Activated CD4-positive, alpha-beta T cell treated with anti-CD3 and anti-CD28 coated beads, Interleukin-2, amount 10 ng/mL, durations not matched to agents 7 days and 5 days (primary cell): Measurements from ENCODE around the gene LAMB4. TPM values are rescaled to one million over a fixed set of nuclear protein-coding genes. Genes with fewer than 3 reads are reported as not detected.

Source experiments
- CTCF ChIA-PET: fragments of 350-600 bp; sonication (Branson Sonifier 250); formaldehyde crosslinking; loops from one replicate; lab custom pipeline; 2021; ENCODE audit warnings: antibody characterized with exemption; lab: Charles Lee
- POLR2A ChIA-PET: fragments of 350-600 bp; sonication (Branson Sonifier 250); formaldehyde crosslinking; loops from one replicate; lab custom pipeline; 2021; ENCODE audit warnings: antibody characterized with exemption; lab: Charles Lee
- DNase-seq: peaks from one replicate; pipeline ENCODE4 v3.0.0-alpha.2; 2020
- H3K27ac Mint-ChIP-seq: one replicate; pipeline ENCODE4 v1.8.0; 2021; ENCODE audit warnings: mild to moderate bottlenecking, moderate library complexity, mixed read lengths
- H3K27me3 Mint-ChIP-seq: one replicate; pipeline ENCODE4 v1.8.0; 2021; ENCODE audit warnings: mixed read lengths
- H3K36me3 Mint-ChIP-seq: one replicate; pipeline ENCODE4 v1.8.0; 2021; ENCODE audit warnings: low read depth, mixed read lengths
- H3K4me1 Mint-ChIP-seq: one replicate; pipeline ENCODE4 v1.8.0; 2021; ENCODE audit warnings: mixed read lengths
- H3K4me3 Mint-ChIP-seq: one replicate; pipeline ENCODE4 v1.8.0; 2021; ENCODE audit warnings: mild to moderate bottlenecking, moderate library complexity, mixed read lengths
- H3K9me3 Mint-ChIP-seq: one replicate; pipeline ENCODE4 v1.8.0; 2021; ENCODE audit warnings: mixed read lengths
- total RNA-seq, 2 experiments: library from RNA; stranded (reverse); gene quantifications; one replicate each; pipeline ENCODE4 v1.2.3, GENCODE V29; 2021

The LAMB4 gene
- total RNA-seq, 2 experiments from 2014 or later, result not detected

DNA sequence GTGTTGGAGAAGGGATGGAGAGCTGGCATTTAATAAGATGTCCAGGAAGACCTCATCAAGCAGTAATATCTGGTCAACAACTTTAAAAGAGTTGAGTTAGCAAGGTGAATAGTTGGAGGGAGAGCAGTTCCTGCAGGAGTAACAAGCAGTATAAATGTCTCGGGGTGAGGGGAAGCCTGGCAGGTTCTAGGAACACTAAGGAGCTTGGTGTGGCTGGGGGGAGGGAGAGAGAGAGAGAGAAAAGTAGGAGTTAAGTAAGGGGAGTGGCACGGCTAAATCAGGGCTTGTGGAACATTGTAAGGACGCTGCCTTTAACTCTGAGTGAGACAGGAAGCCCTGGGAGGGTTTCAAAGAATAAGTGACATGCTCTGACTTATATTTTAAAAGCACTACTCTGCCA lies 22.0 kb upstream of the LAMB4 start:
- H3K27ac Mint-ChIP-seq, result no peak overlapping the region
- ChIA-PET CTCF (no interaction called here), POLR2A (no interaction called here)
- no peaks in the 10 kb centered on the region for H3K36me3 Mint-ChIP-seq
- H3K4me1 Mint-ChIP-seq, result peaks cover 2% of the 10 kb centered on the region
- DNase-seq, result no peak
- H3K27me3 Mint-ChIP-seq, result peaks cover 21% of the 10 kb centered on the region
- no peaks in the 10 kb centered on the region for H3K9me3 Mint-ChIP-seq
- H3K4me3 Mint-ChIP-seq, result no peak overlapping the region

DNA sequence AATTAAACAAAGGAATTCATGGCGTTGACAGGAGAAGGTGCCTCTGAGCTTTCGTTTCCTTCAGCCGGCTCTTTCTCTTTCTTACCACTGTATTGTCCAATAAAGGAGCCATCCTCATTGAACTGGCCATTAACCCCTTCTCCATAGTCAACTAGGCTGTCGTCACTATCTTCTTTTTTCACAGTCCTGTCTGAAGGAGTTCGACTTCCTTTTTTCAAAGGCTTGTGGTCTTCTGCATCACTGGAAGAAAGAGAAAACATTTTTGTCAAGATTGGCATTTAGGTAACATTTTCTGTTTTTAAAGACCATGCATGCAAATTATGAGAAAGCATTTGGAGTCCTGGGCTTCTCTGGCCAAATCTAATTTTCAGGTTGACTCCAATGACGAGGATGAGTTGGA lies 19.7 kb upstream of the LAMB4 start:
- ChIA-PET CTCF (no interaction called here), POLR2A (no interaction called here)
- H3K27me3 Mint-ChIP-seq, result peaks cover 18% of the 10 kb centered on the region
- no peaks in the 10 kb centered on the region for H3K36me3 Mint-ChIP-seq
- H3K27ac Mint-ChIP-seq, result no peak overlapping the region
- no peak overlapping the region for H3K4me3 Mint-ChIP-seq
- DNase-seq, result no peak
- no peaks in the 10 kb centered on the region for H3K9me3 Mint-ChIP-seq
- H3K4me1 Mint-ChIP-seq, result peaks cover 2% of the 10 kb centered on the region

DNA sequence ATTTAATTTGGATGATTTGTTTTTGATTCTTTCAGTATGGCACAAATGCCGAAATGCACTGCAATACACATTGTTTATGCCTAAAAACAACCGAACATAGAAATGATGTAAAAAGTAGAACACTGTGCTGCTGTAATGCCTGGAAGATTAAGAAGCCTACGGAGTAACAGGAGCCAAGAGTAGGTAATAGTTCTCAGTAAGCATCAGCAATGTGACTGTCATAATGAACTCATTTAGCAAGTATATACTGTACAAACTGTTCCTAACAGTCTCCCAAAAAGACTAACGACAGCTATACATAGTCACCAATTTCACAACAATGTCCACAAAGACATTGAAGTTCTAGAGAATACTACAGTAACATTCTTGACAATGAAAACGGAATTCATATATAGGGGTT lies 19.0 kb upstream of the LAMB4 start:
- ChIA-PET POLR2A (no interaction called here), CTCF (no interaction called here)
- Mint-ChIP-seq H3K36me3 (no peaks in the 10 kb centered on the region), H3K9me3 (no peaks in the 10 kb centered on the region), H3K4me1 (peaks cover 2% of the 10 kb centered on the region), H3K27me3 (peaks cover 16% of the 10 kb centered on the region), H3K4me3 (no peak overlapping the region), H3K27ac (no peak overlapping the region)
- no peak for DNase-seq

DNA sequence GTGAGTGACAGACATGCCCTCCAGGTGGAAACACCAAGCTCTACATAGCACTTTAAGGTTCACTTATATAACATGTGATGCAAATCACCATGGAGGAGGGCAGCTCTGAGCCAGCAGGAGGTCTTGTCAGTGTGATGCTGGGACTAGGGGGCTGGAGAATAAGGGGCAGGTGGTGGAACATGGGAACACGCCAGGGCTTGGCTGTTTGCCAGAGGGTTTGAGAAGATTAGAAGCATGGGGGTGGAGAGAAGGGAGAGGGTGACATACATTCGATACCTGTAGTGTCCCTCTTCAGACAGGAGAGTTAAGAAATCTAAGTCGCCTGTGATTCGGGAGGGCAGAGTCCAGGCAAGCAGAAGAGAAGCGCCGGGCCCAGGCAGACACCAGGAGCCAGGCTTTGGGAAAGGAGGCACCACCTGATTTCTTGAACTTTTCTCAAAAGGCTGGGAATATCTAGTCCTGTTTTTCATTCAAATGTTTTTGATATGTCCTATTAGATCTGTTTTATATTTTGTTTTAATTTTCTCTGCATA lies 16.9 kb upstream of the LAMB4 start:
- CTCF ChIA-PET, result interaction anchor here (1.9 kb wide), 1 partner anchor 15 kb away, joined by 10 read pairs; the partner anchor contains the start of gene LAMB4
- peaks cover 25% of the 10 kb centered on the region for H3K27me3 Mint-ChIP-seq
- peaks cover 2% of the 10 kb centered on the region for H3K4me1 Mint-ChIP-seq
- no peaks in the 10 kb centered on the region for H3K9me3 Mint-ChIP-seq
- POLR2A ChIA-PET, result no interaction called here
- no peak overlapping the region for H3K27ac Mint-ChIP-seq
- no peak overlapping the region for H3K4me3 Mint-ChIP-seq
- no peak for DNase-seq
- no peaks in the 10 kb centered on the region for H3K36me3 Mint-ChIP-seq

DNA sequence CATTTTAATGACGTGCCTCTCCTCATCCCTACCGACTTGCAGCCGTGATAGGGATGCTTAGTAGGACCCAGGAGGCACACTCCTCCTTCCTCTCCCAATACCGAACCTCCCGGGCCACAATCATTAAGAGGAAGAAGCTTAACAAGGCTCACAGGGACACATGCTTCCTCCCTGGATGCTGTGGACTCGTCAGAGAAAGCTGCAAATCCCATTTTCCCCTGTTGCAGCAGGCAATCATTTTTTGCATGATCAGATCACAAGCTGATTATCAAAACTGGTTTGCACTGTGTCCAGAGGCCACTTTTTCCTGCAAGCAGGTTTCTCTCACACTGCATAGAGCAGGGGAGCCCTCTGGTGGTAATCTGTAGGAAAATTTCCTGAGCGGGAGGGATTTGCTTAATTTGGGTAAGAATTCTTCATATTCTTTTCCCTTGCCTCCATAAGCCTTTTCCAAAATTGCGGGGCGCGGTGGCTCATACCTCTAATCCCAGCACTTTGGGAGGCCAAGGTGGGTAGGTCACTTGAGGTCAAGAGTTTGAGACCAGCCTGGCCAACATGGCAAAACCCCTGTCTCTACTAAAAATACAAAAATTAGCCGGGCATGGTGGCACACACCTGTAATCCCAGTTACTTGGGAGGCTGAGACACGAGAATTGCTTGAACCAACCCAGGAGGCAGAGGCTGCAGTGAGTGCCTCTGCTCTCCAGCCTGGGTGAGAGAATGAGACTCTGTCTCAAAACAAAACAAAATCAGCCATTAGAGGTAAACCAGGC lies 16.1 kb upstream of the LAMB4 start:
- Mint-ChIP-seq H3K9me3 (no peaks in the 10 kb centered on the region), H3K4me3 (no peak overlapping the region), H3K27me3 (peaks cover 22% of the 10 kb centered on the region), H3K27ac (no peak overlapping the region), H3K4me1 (peaks cover 2% of the 10 kb centered on the region), H3K36me3 (no peaks in the 10 kb centered on the region)
- POLR2A ChIA-PET, result interaction anchor here (0.6 kb wide), 1 partner anchor 15 kb away, joined by 3 read pairs; no protein-coding TSS in a partner anchor
- DNase-seq, result peak; percentile 70
- CTCF ChIA-PET, result interaction anchor here (0.9 to 1.9 kb wide), 3 partner anchors 11 to 32 kb away, joined by 3 to 10 read pairs (median 8); partner anchors contain the start of gene LAMB4

DNA sequence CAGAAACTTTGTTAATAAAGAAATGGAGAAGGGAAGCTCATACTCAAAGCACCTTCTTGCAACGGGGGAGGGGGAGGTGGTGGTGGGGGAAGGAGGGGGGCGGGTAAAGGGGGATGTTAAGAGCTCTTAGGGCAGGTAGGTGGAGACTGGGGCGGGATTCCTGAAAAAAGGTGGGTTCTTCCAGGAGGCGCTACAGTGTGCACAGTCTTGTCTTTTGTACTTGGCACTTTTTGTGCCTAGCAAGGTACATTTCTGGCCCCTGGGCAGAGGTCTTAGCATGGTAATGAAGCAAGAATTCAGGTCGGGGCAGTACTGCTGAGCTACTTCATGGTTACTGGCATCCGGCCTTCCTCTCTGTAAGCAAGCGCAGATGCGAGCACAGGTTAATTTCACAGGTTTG lies 15.2 kb upstream of the LAMB4 start:
- H3K36me3 Mint-ChIP-seq, result no peaks in the 10 kb centered on the region
- POLR2A ChIA-PET, result no interaction called here
- H3K4me1 Mint-ChIP-seq, result peaks cover 2% of the 10 kb centered on the region
- CTCF ChIA-PET, result interaction anchor here (0.9 to 1.9 kb wide), 3 partner anchors 10 to 32 kb away, joined by 3 to 10 read pairs (median 8); partner anchors contain the start of gene LAMB4
- no peak for DNase-seq
- peaks cover 26% of the 10 kb centered on the region for H3K27me3 Mint-ChIP-seq
- H3K4me3 Mint-ChIP-seq, result no peak overlapping the region
- no peaks in the 10 kb centered on the region for H3K9me3 Mint-ChIP-seq
- no peak overlapping the region for H3K27ac Mint-ChIP-seq

DNA sequence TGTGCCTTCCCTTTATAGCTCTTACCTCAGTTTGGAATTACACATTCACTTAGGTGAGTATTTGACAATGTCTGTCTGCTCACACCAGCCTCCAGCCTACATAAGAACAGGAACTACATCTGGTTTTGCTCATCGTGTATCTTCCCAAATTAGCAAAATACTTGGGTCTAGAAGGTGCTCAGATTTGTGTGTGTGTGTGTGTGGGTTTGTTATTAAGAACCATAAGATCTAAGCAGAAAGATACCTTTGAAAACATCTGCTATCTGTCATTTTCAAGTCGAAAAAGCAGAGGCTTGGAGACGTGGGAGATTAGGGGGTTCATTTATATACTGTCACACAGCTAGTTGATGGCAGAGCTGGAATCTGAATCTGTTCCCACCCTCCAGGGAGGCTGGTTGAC lies 14.8 kb upstream of the LAMB4 start:
- Mint-ChIP-seq H3K4me1 (peaks cover 2% of the 10 kb centered on the region), H3K9me3 (no peaks in the 10 kb centered on the region), H3K4me3 (no peak overlapping the region), H3K36me3 (no peaks in the 10 kb centered on the region), H3K27ac (no peak overlapping the region), H3K27me3 (peaks cover 29% of the 10 kb centered on the region)
- no peak for DNase-seq
- ChIA-PET POLR2A (no interaction called here), CTCF (interaction anchor here (1.1 to 1.9 kb wide), 2 partner anchors 9 to 13 kb away, joined by 8 to 10 read pairs; partner anchors contain the start of gene LAMB4)

DNA sequence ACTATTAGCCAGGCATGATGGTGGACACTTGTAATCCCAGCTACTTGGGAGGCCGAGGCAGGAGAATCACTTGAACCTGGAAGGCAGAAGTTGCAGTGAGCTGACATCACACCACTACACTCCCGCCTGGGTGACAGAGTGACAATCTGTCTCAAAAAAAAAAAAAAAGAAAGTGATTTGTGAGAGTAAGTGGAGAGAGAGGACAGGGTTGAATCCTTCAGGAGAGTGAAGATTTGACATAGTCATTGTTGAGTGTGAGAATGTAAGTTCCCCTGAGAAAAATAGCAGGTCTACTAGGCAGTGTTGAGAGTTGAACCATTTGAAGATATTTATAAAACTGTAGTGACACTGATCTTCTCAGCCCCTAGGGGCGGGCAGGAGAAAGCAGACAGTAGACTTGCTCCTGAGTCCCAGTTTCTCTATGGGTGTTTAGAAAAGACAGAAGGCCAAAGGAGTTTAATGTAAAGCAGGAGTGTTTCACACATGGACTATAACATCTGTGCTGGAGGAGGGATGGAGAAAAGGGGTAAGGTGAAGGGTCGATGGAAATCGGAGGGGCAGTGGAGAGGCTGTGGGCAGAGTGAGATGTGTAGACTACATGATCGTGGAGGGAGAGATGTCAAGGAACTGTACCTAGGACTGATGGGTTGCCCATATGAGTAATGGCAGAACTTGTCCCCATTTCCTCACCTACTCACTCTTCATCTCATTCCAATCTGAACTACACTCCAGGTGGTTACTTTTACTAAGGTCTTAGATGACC lies 13.7 kb upstream of the LAMB4 start:
- Mint-ChIP-seq H3K27me3 (peaks cover 28% of the 10 kb centered on the region), H3K4me1 (peaks cover 2% of the 10 kb centered on the region), H3K27ac (no peak overlapping the region), H3K4me3 (no peak overlapping the region), H3K9me3 (no peaks in the 10 kb centered on the region), H3K36me3 (no peaks in the 10 kb centered on the region)
- ChIA-PET POLR2A (no interaction called here), CTCF (no interaction called here)
- DNase-seq, result no peak

DNA sequence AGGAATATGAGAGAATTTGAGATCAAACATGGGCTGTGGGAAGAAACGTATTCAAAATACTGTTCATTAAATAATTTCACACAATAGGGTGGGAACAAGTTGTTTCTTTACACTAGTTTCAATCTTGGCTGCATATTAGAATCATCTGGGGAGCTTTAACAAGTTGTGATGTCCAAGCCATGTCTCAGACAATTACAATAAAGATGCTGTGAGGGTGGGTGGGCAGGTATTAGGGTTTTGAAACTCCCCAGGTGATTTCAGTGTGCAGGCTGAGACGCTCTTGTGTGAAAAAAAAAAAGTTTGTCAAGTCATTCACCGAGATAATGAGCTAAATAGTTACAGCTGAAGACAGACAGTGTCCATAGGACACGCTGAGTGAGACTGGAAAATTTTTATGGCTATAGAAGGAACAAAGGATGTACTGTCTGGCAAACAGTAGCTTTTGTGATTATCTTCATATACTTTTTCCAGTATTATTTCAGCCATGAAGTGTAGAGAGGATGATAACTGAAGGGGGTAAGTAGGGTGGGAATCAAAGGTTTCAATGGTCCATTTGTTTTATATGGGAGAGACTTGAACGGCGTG lies 12.6 kb upstream of the LAMB4 start:
- Mint-ChIP-seq H3K4me3 (no peak overlapping the region), H3K27ac (no peak overlapping the region), H3K36me3 (no peaks in the 10 kb centered on the region), H3K27me3 (peaks cover 27% of the 10 kb centered on the region), H3K4me1 (peaks cover 2% of the 10 kb centered on the region), H3K9me3 (no peaks in the 10 kb centered on the region)
- CTCF ChIA-PET, result interaction anchor here (0.6 kb wide), 1 partner anchor 36 kb away, joined by 4 read pairs; no protein-coding TSS in a partner anchor
- POLR2A ChIA-PET, result no interaction called here
- DNase-seq, result no peak

DNA sequence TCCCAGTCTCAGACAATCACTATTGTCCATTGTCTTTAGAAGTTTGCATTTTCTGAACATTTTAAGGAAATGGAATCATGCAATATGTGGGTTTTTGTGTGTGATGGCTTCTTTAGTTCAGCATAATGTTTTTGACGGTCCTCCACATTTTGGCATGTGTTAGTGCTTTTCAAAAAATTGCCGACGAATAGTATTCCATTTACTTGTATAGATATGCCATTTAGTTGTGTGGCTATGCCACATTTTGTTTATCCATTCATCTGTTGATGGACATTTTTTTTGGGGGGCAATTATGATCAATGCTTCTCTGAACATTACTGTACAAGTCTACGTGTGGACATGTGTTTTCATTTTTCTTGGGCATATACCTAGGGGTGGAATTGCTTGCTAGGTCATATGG lies 12.0 kb upstream of the LAMB4 start:
- H3K36me3 Mint-ChIP-seq, result no peaks in the 10 kb centered on the region
- DNase-seq, result no peak
- peaks cover 2% of the 10 kb centered on the region for H3K4me1 Mint-ChIP-seq
- ChIA-PET POLR2A (no interaction called here), CTCF (no interaction called here)
- no peak overlapping the region for H3K27ac Mint-ChIP-seq
- H3K27me3 Mint-ChIP-seq, result peaks cover 27% of the 10 kb centered on the region
- no peak overlapping the region for H3K4me3 Mint-ChIP-seq
- peaks cover 4% of the 10 kb centered on the region for H3K9me3 Mint-ChIP-seq

DNA sequence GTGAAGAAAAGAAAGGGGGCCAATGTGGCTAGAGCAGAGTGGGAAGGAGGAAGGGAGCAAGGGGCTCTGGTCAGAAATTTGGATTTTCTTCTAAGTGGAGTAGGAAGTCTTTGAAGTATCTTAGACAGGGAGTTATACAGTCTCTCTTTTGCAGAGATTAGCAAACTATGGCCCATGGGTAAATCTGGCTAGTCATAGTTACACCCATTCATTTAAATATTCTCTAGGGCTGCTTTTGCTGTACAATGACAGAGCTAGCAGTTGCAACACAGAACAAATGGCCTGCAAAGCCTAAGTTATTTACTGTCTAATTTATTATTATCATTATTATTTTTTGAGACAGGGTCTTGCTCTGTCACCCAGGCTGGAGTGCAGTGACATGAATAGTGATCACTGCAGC lies 10.5 kb upstream of the LAMB4 start:
- H3K4me1 Mint-ChIP-seq, result peaks cover 11% of the 10 kb centered on the region
- H3K36me3 Mint-ChIP-seq, result peaks cover 2% of the 10 kb centered on the region
- ChIA-PET CTCF (no interaction called here), POLR2A (no interaction called here)
- H3K9me3 Mint-ChIP-seq, result peaks cover 5% of the 10 kb centered on the region
- DNase-seq, result no peak
- no peak overlapping the region for H3K27ac Mint-ChIP-seq
- peaks cover 23% of the 10 kb centered on the region for H3K27me3 Mint-ChIP-seq
- no peak overlapping the region for H3K4me3 Mint-ChIP-seq

DNA sequence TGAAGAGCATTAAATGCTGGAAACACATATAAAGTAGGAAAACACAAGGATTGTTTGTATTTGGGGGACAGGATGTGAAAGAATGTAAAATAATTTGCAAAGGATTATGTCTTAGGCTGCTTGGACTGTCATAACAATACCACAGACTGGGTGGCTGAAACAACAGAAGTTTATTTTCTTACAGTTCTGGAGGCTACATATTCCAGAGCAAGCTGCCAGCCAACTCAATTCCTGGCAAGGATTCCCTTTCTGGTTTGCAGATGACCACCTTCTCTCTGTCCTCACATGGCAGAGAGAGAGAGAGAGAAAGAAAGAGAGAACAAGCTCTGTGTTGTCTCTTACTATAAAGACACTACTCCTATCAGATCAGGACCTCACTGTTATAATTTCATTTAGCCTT lies 8.8 kb upstream of the LAMB4 start:
- POLR2A ChIA-PET, result no interaction called here
- H3K27ac Mint-ChIP-seq, result no peak overlapping the region
- CTCF ChIA-PET, result interaction anchor here (0.6 kb wide), 1 partner anchor 1914 kb away, joined by 3 read pairs; no protein-coding TSS in a partner anchor

More for the DNA sequence above, 8.8 kb upstream of the LAMB4 start:
- DNase-seq, result no peak
- Mint-ChIP-seq H3K27me3 (peaks cover 23% of the 10 kb centered on the region), H3K4me1 (peaks cover 20% of the 10 kb centered on the region), H3K9me3 (peaks cover 5% of the 10 kb centered on the region), H3K36me3 (peaks cover 2% of the 10 kb centered on the region), H3K4me3 (no peak overlapping the region)
